GM12872 (cell line): ENCODE measurements around the gene NOS1AP.

Experiments used
- TF ChIP-seq, protein P1 (sequence below): IDR thresholded peaks from 3 replicates; pipeline ENCODE4 v1.5.1; 2011; ENCODE audit warnings: low read depth, mild to moderate bottlenecking, low read length, moderate library complexity; ENCODE audit not compliant: insufficient read depth

NOS1AP gene

DNA sequence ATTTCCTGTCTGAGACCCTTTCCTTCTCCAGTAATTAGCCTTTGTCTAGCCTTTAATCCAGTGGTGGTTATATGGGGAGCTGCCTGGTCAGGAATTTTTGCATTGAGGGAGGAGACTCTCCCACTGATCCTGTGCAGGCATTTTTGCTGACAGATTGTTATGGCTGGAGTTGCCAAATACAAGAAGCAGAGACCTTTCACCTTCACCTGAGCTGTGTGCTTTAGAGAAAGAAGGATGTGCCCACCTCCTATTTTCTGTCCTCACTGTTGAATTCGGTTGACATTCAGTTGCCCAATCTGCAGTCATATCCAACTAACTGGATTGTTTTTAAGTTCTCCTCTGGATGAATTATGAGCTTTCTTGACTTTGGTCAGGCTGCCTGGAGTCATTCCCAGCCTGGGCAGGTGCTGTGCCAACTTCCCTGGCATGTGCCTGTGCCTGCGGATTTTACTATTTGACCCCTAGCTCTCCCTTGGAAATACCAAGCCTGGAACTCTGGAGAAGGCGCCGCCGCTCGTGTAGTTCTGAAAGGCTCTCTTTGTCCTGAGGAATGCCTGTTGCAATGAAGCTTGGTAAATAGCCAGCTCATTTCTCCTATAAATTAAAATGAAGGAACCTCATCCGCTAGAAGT, 143.9 kb downstream of the NOS1AP start:
- TF ChIP-seq, protein P1, sequence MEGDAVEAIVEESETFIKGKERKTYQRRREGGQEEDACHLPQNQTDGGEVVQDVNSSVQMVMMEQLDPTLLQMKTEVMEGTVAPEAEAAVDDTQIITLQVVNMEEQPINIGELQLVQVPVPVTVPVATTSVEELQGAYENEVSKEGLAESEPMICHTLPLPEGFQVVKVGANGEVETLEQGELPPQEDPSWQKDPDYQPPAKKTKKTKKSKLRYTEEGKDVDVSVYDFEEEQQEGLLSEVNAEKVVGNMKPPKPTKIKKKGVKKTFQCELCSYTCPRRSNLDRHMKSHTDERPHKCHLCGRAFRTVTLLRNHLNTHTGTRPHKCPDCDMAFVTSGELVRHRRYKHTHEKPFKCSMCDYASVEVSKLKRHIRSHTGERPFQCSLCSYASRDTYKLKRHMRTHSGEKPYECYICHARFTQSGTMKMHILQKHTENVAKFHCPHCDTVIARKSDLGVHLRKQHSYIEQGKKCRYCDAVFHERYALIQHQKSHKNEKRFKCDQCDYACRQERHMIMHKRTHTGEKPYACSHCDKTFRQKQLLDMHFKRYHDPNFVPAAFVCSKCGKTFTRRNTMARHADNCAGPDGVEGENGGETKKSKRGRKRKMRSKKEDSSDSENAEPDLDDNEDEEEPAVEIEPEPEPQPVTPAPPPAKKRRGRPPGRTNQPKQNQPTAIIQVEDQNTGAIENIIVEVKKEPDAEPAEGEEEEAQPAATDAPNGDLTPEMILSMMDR, result no peak

DNA sequence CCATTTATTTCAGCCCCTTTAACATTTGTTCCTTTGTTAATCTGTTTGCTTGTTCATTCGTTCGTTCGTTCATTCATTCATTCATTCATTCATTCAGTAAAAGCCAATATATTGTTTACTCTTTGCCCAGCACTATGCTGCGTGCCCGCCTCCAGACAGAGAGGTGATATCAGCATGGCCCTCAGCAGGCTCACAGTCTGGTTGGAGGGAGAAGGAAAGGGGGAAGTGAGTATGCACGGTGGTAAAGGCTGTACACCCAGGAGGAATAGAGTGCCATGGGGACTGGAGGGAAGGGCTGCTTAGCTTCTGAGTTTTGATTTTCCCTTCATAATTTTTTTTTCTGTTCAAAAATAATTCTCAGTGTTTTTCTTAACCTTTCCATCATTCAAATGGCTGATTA, 144.7 kb downstream of the NOS1AP start:
- TF ChIP-seq, protein P1, result no peak

DNA sequence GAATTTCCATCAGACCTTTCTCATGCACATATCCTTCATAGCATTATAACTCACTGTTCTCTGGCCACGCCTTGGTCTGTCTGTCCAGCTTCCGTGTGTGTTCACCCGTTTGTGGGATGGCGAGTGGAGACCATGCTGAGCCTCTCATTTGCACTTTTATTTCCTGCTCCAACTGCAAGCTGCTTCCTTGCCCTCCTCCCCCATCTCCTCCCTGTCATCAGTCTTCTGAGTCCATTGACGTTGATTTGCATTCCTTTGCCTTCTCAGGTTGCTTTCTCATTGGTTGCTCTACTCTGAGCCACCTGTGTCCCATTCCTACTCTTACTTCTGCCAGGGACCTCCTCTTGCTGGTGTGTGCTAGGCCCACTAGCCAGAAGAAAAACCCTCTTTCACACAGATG, 146.4 kb downstream of the NOS1AP start:
- TF ChIP-seq, protein P1, result no peak

DNA sequence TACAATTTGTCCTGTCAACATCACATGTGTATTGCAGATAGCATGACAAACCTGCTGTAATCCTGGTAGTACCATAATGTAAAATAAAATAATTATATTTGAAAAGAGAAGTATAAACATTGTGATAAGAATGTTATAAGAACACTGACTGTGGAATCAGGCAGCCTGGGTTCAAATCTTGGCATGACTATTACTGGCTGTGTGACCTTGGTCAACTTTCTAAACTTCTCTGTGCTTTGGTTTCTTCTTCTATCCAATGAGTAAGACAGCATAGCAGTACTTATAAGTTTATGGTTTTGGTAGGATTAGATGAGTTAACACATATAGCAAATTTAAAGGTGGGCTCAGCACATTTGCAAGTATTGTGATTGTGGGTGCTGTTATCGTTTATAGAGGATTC, 147.1 kb downstream of the NOS1AP start:
- TF ChIP-seq, protein P1, result no peak

DNA sequence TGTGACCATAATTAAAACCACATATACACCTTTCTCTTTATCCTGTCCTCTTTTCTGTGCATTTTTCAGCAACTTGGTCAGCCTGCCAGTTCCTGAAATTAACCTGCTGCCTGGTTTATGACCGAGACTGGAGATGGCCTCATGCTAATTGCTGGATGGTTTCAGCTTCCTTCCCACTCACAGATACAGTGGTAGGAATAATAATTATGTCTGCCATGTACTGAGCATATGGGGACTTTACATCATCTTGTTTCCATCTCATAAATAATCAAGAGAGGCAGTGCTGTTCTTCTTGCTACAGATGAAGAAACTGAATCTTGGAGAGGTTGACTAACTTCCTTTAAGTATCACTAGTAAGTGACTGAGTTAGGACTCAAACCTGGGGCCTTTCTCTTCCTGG, 148.2 kb downstream of the NOS1AP start:
- TF ChIP-seq, protein P1, result no peak

DNA sequence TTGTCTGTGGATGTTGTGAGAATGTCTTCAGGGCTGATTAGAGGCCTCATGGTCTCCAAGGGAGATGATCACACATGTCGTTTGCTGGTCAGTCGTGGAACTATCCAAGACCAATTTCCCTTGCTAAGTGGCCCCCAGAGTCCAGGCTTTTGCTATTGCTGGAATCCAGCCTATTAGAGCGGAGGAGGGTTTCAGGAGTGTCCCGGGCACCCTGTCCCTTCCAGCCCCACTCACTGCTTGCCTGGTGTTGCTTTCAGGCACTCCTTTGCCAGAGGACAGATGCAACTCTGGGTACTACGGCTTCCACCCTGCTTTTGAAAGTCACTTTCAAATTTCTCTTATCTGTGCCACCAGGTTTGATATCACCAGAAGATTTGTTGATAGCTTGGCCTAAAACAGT, 149.1 kb downstream of the NOS1AP start:
- TF ChIP-seq, protein P1, result no peak

DNA sequence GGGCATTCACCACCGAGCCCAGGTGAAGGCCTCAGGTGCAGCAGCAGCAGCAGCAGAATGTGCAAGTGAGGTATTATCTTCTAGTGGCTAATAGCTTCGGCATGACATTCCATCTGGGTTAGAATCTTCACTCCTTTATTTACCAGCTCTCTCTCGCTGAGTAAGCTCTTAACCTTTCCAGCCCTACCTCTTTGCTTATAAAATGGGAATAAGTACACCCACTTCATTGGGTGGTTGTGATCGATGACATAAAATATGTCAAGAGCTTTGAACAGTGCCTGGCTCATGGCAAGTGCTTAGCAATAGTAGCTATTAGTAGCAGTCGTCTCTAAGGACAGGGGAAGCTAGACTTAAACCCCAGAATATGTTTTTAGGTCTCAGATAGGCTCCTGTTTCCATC, 149.5 kb downstream of the NOS1AP start:
- TF ChIP-seq, protein P1, result no peak
